ENCODE data around the gene KCNN2. TPM values are rescaled to one million over a fixed set of nuclear protein-coding genes. Genes with fewer than 3 reads are reported as not detected.

Gene KCNN2
- total and polyA plus RNA-seq, 10 of the 15 experiments (the other 5 are each of a cell fraction or from before 2014, with no cell fraction given), result 0.21 to 3.6 (median 0.79) TPM

DNA sequence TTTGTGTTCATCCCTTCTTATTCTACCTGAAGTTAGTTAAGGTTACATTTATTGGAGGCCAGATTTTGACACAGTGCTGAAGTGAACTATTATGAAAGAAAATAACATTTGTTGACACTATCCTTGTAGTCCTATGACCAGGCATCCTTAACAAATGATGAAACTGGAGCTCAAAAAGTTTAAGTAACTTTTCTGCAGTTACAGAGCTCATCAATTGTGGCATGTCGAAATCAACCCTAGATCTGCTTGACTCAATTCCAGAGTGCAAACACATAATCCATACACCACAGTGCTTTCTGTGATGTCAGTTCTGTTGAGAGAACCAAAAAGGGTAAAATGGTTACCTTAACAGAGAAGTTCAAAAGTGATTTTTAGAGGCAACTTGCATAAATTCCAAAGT lies 28.6 kb downstream of the KCNN2 start:
- H3K4me3 ChIP-seq, result no peak overlapping the region
- in situ Hi-C loops (cut with MboI), result no loop called here
- H4K20me1 ChIP-seq (ENCODE audit: control insufficient read depth, insufficient read depth), result no peaks in the 10 kb centered on the region
- DNase-seq (ENCODE audit: low read depth, low spot score) (no peak), ATAC-seq (peak; percentile 58), FAIRE-seq (no peak)
- no peaks in the 10 kb centered on the region for H3K4me1 ChIP-seq (ENCODE audit: control insufficient read depth, insufficient read depth, low read length)
- no TSS peak for BruUV-seq (replicated peaks)
- H2AFZ ChIP-seq (ENCODE audit: control insufficient read depth, low read depth, low read length), result no peak overlapping the region
- no peaks in the 10 kb centered on the region for H3K79me2 ChIP-seq (ENCODE audit: control insufficient read depth, insufficient read depth, low read length)
- ChIA-PET CTCF (interaction anchor here (0.6 to 1.5 kb wide), 6 partner anchors 10 to 1430 kb away, joined by 3 to 5 read pairs (median 4); partner anchors contain the start of gene KCNN2), SMC1A (ENCODE audit: uncharacterized antibody, unreplicated experiment) (interaction anchor here (0.7 to 3.2 kb wide), 12 partner anchors 9 to 58 kb away, joined by 3 to 14 read pairs (median 4); partner anchors contain the start of gene KCNN2), RAD21 (ENCODE audit: unreplicated experiment) (interaction anchor here (0.9 to 2.3 kb wide), 5 partner anchors 24 to 59 kb away, joined by 3 to 7 read pairs (median 3); no protein-coding TSS in a partner anchor), POLR2A (interaction anchor here (1.2 to 1.5 kb wide), 3 partner anchors 9 to 58 kb away, joined by 3 read pairs; no protein-coding TSS in a partner anchor)
- H3K36me3 ChIP-seq (ENCODE audit: control insufficient read depth in 2 of 2, insufficient read depth in 2 of 2, low read length in 1 of 2), result no peaks in the 10 kb centered on the region
- intact Hi-C loops (cut with micrococcal nuclease; ENCODE audit: unreplicated experiment), result no loop called here
- 15% methylated on average over 1 of the region's 1 CpG for WGBS (ENCODE audit: insufficient coverage, insufficient replicate concordance, low lambda C conversion rate, missing lambda C conversion rate)
- H3K9me3 ChIP-seq (replicated peaks; ENCODE audit: control insufficient read depth, insufficient read depth, low read length), result no peaks in the 10 kb centered on the region
- H3K4me2 ChIP-seq (ENCODE audit: control insufficient read depth, insufficient read depth), result no peak overlapping the region
- no peak overlapping the region for H3K9ac ChIP-seq (ENCODE audit: control insufficient read depth, insufficient read depth, low read length)
- no peak overlapping the region for H3K27ac ChIP-seq (ENCODE audit: control insufficient read depth, insufficient read depth)
- no peaks in the 10 kb centered on the region for H3K27me3 ChIP-seq (replicated peaks in 1 of 2; ENCODE audit: control insufficient read depth in 2 of 2, insufficient read depth in 2 of 2, low read length in 1 of 2)
- TF ChIP-seq KLF5 (IDR thresholded peaks at IDR 0.05; ENCODE audit: partially characterized antibody), result no peak
- peak; percentile 24; the same call in 1 of the 2 replicates for TF ChIP-seq RUNX3 (IDR thresholded peaks at IDR 0.05; ENCODE audit: low read length)

DNA sequence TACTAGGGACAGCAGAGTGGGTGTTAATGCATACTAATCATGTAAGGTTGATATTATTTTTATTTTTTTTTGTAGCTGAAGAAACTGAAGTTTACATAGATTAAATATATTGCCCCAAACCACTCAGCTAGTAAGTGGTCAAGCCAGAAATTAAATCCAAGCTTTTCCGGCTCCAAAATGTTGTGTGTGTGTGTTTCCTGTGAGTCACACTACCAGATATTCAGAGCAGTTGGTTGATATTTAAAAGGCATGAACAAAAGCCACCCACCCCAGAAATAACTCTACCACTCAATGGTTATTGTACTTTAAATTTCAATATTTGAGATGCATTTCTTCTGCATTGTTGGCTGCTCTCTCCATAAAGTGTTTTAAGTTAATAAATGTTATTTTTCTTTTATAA lies 29.5 kb downstream of the KCNN2 start:
- ChIA-PET POLR2A (interaction anchor here (1.0 to 1.4 kb wide), 2 partner anchors 10 to 12 kb away, joined by 3 read pairs; no protein-coding TSS in a partner anchor), SMC1A (ENCODE audit: uncharacterized antibody, unreplicated experiment) (interaction anchor here (0.9 to 3.2 kb wide), 8 partner anchors 8 to 27 kb away, joined by 3 to 14 read pairs (median 8); no protein-coding TSS in a partner anchor), RAD21 (ENCODE audit: unreplicated experiment) (interaction anchor here (1.6 to 2.3 kb wide), 2 partner anchors 43 to 58 kb away, joined by 4 to 7 read pairs; no protein-coding TSS in a partner anchor), CTCF (interaction anchor here (0.9 to 1.5 kb wide), 4 partner anchors 9 to 155 kb away, joined by 3 to 4 read pairs (median 4); no protein-coding TSS in a partner anchor)
- Histone ChIP-seq H3K79me2 (ENCODE audit: control insufficient read depth, insufficient read depth, low read length) (no peaks in the 10 kb centered on the region), H2AFZ (ENCODE audit: control insufficient read depth, low read depth, low read length) (no peak overlapping the region), H3K4me1 (ENCODE audit: control insufficient read depth, insufficient read depth, low read length) (no peaks in the 10 kb centered on the region), H3K9me3 (replicated peaks; ENCODE audit: control insufficient read depth, insufficient read depth, low read length) (no peaks in the 10 kb centered on the region), H3K9ac (ENCODE audit: control insufficient read depth, insufficient read depth, low read length) (no peak overlapping the region), H3K4me2 (ENCODE audit: control insufficient read depth, insufficient read depth) (no peak overlapping the region), H3K36me3 (ENCODE audit: control insufficient read depth in 2 of 2, insufficient read depth in 2 of 2, low read length in 1 of 2) (no peaks in the 10 kb centered on the region), H3K27me3 (replicated peaks in 1 of 2; ENCODE audit: control insufficient read depth in 2 of 2, insufficient read depth in 2 of 2, low read length in 1 of 2) (no peaks in the 10 kb centered on the region), H3K4me3 (no peak overlapping the region), H4K20me1 (ENCODE audit: control insufficient read depth, insufficient read depth) (no peaks in the 10 kb centered on the region), H3K27ac (ENCODE audit: control insufficient read depth, insufficient read depth) (no peak overlapping the region)
- no peak for DNase-seq (ENCODE audit: low read depth, low spot score)
- BruUV-seq (replicated peaks), result no TSS peak
- no peak for FAIRE-seq
- intact Hi-C loops (cut with micrococcal nuclease; ENCODE audit: unreplicated experiment) (no loop called here), in situ Hi-C loops (cut with MboI) (no loop called here)
- ATAC-seq, result no peak
- 47% methylated on average over 1 of the region's 1 CpG for WGBS (ENCODE audit: insufficient coverage, insufficient replicate concordance, low lambda C conversion rate, missing lambda C conversion rate)
- TF ChIP-seq HCFC1 (IDR thresholded peaks at IDR 0.05; ENCODE audit: low read length) (no peak), LARP7 (IDR thresholded peaks at IDR 0.05) (no peak), BCL11A (IDR thresholded peaks at IDR 0.05; ENCODE audit: low read depth, low read length) (no peak), ETV6 (conservative IDR thresholded peaks at IDR 0.05 in 1 of 2, IDR thresholded peaks at IDR 0.05 in 1 of 2; ENCODE audit: borderline replicate concordance in 1 of 2, low read depth in 1 of 2) (no peak), MYC (IDR thresholded peaks at IDR 0.05; ENCODE audit: insufficient read depth, insufficient read length, insufficient replicate concordance, low read length, severe bottlenecking) (no peak), POLR2AphosphoS2 (IDR thresholded peaks at IDR 0.05; ENCODE audit: low read depth, low read length) (no peak), MYB (IDR thresholded peaks at IDR 0.05; ENCODE audit: borderline replicate concordance, low read depth, low read length) (no peak), RB1 (IDR thresholded peaks at IDR 0.05; ENCODE audit: borderline replicate concordance) (no peak)
- TF ChIP-seq, protein P1, sequence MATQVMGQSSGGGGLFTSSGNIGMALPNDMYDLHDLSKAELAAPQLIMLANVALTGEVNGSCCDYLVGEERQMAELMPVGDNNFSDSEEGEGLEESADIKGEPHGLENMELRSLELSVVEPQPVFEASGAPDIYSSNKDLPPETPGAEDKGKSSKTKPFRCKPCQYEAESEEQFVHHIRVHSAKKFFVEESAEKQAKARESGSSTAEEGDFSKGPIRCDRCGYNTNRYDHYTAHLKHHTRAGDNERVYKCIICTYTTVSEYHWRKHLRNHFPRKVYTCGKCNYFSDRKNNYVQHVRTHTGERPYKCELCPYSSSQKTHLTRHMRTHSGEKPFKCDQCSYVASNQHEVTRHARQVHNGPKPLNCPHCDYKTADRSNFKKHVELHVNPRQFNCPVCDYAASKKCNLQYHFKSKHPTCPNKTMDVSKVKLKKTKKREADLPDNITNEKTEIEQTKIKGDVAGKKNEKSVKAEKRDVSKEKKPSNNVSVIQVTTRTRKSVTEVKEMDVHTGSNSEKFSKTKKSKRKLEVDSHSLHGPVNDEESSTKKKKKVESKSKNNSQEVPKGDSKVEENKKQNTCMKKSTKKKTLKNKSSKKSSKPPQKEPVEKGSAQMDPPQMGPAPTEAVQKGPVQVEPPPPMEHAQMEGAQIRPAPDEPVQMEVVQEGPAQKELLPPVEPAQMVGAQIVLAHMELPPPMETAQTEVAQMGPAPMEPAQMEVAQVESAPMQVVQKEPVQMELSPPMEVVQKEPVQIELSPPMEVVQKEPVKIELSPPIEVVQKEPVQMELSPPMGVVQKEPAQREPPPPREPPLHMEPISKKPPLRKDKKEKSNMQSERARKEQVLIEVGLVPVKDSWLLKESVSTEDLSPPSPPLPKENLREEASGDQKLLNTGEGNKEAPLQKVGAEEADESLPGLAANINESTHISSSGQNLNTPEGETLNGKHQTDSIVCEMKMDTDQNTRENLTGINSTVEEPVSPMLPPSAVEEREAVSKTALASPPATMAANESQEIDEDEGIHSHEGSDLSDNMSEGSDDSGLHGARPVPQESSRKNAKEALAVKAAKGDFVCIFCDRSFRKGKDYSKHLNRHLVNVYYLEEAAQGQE (IDR thresholded peaks at IDR 0.05; ENCODE audit: low read depth, low read length), result no peak
- TF ChIP-seq, protein P2, sequence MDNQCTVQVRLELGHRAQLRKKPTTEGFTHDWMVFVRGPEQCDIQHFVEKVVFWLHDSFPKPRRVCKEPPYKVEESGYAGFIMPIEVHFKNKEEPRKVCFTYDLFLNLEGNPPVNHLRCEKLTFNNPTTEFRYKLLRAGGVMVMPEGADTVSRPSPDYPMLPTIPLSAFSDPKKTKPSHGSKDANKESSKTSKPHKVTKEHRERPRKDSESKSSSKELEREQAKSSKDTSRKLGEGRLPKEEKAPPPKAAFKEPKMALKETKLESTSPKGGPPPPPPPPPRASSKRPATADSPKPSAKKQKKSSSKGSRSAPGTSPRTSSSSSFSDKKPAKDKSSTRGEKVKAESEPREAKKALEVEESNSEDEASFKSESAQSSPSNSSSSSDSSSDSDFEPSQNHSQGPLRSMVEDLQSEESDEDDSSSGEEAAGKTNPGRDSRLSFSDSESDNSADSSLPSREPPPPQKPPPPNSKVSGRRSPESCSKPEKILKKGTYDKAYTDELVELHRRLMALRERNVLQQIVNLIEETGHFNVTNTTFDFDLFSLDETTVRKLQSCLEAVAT (IDR thresholded peaks at IDR 0.05), result no peak
